Astrocyte (in vitro differentiated cells and primary cell): ENCODE data around the gene RPS21.

Experiments
- EZH2 ChIP-seq: IDR thresholded peaks from 2 replicates; pipeline ENCODE4 v1.6.1; 2012; ENCODE audit warnings: mild to moderate bottlenecking, low read length, inconsistent platforms; ENCODE audit not compliant: insufficient read depth
- TF ChIP-seq, protein P1 (sequence below): IDR thresholded peaks from 2 replicates; pipeline ENCODE4 v1.5.1; 2011; ENCODE audit warnings: low read depth, mild to moderate bottlenecking, inconsistent platforms, low read length, moderate library complexity; ENCODE audit not compliant: insufficient read depth

DNA sequence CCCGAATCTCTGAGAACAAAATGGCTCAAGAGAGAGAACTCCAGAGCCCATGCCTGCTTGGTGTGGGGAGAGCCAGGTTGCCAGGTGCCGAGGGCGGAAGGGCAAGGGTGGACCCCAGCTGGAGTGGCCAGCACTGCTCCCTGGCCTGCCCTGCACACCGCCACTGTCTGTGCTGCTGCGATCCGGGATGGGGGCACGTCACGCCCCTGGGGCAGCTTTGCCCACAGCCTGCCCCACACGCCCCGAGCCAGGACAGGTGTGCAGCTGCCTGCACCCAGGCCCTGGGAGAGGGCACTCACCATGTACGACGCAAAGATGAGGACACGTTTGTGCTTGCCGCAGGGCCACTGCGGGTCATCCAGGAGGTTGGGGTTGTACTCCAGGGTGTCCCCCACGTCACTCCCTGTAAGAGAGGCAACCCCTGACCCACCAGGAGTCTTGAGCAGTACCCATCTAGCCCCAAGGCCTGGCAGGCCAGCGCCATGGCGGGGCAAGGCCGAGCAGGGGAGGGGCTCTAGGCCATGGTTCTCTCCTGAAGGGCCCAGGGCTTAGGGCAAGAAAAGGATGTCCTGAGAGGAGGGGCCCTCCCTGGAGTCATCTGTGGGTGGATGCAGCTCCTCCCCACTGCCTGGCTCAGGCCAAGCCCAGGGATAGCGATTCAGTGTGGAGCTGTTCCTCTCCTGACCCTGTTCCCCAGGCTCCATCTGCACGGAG, 5.9 kb downstream of the RPS21 start:
- TF ChIP-seq, protein P1, sequence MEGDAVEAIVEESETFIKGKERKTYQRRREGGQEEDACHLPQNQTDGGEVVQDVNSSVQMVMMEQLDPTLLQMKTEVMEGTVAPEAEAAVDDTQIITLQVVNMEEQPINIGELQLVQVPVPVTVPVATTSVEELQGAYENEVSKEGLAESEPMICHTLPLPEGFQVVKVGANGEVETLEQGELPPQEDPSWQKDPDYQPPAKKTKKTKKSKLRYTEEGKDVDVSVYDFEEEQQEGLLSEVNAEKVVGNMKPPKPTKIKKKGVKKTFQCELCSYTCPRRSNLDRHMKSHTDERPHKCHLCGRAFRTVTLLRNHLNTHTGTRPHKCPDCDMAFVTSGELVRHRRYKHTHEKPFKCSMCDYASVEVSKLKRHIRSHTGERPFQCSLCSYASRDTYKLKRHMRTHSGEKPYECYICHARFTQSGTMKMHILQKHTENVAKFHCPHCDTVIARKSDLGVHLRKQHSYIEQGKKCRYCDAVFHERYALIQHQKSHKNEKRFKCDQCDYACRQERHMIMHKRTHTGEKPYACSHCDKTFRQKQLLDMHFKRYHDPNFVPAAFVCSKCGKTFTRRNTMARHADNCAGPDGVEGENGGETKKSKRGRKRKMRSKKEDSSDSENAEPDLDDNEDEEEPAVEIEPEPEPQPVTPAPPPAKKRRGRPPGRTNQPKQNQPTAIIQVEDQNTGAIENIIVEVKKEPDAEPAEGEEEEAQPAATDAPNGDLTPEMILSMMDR = no peak
- no peak for TF ChIP-seq EZH2
